T47D (cell line): ENCODE results near the gene C2orf80.

Source experiments
- DNase-seq, 2 experiments: peaks; one replicate each; pipeline versions ENCODE4 v3.0.0 to v3.0.0-alpha.2; 2011 to 2012; ENCODE audit warnings: low read depth in 1 of 2, low spot score in 1 of 2
- JUND ChIP-seq: IDR thresholded peaks from 2 replicates; pipeline ENCODE4 v1.6.1; 2012; ENCODE audit warnings: low read depth
- in situ Hi-C: cut with HindIII; loops from 2 replicates; pipeline ENCODE4 v1.10.0; 2016; ENCODE audit warnings: low sequenced_read_pairs, low pct_unique_long_range_greater_than_20kb

C2orf80 gene

GRCh38 chr2:208172125-208172524, 17.7 kb downstream of the C2orf80 start:
- no peak for TF ChIP-seq JUND
- in situ Hi-C loops: no loop called here
- no peak for DNase-seq

GRCh38 chr2:208164951-208165755, 24.7 kb downstream of the C2orf80 start:
- no peak for TF ChIP-seq JUND
- in situ Hi-C loops: no loop called here
- DNase-seq: no peak

- TF ChIP-seq JUND: no peak
- DNase-seq: no peak
- in situ Hi-C loops: no loop called here
These were observed 26.3 kb downstream of the C2orf80 start, which contains the start of gene CRYGA for GRCh38 chr2:208163489-208163888. Gene CRYGA (minus strand): TSS chr2:208163589. CDS start chr2:208163556, 33 bp downstream.

- in situ Hi-C loops: no loop called here
- no peak for DNase-seq
- no peak for TF ChIP-seq JUND
These were observed 33.4 kb downstream of the C2orf80 start for GRCh38 chr2:208156439-208156838.

- in situ Hi-C loops: no loop called here
- no peak for TF ChIP-seq JUND
- no peak for DNase-seq
These were observed 36.7 kb downstream of the C2orf80 start for GRCh38 chr2:208153156-208153555.

GRCh38 chr2:208150956-208151355, 38.9 kb downstream of the C2orf80 start:
- TF ChIP-seq JUND: no peak
- DNase-seq: no peak
- in situ Hi-C loops: no loop called here

GRCh38 chr2:208150094-208150493, 39.7 kb downstream of the C2orf80 start:
- no peak for TF ChIP-seq JUND

GRCh38 chr2:208148803-208149202, 41.0 kb downstream of the C2orf80 start:
- in situ Hi-C loops: no loop called here
- no peak for TF ChIP-seq JUND
- DNase-seq: no peak

More at GRCh38 chr2:208150094-208150493, 39.7 kb downstream of the C2orf80 start:
- in situ Hi-C loops: no loop called here
- no peak for DNase-seq

- in situ Hi-C loops: no loop called here
- DNase-seq: no peak
- TF ChIP-seq JUND: no peak
These were observed 42.1 kb downstream of the C2orf80 start for GRCh38 chr2:208147759-208148158.

GRCh38 chr2:208147008-208147407, 42.8 kb downstream of the C2orf80 start:
- no peak for TF ChIP-seq JUND
- no peak for DNase-seq
- in situ Hi-C loops: no loop called here

GRCh38 chr2:208146006-208146405, 43.8 kb downstream of the C2orf80 start, which contains the start of gene CRYGB:
Gene CRYGB (minus strand): TSS chr2:208146158. CDS start chr2:208146120, 38 bp downstream.
- no peak for DNase-seq
- no peak for TF ChIP-seq JUND
- in situ Hi-C loops: no loop called here

- in situ Hi-C loops: no loop called here
- DNase-seq: no peak
- TF ChIP-seq JUND: no peak
These were observed 46.7 kb downstream of the C2orf80 start for GRCh38 chr2:208142925-208143799.
